AG09319 (cell line): ENCODE measurements around the gene CCSER1.

Source experiments
- DNase-seq: peaks from one replicate; pipeline ENCODE4 v3.0.0-alpha.2; 2010; ENCODE audit warnings: low read depth; ENCODE audit errors: extremely low read depth
- CTCF ChIP-seq: IDR thresholded peaks from 2 replicates; pipeline ENCODE4 v1.5.1; 2011; ENCODE audit warnings: low read depth, mild to moderate bottlenecking, inconsistent platforms, low read length, moderate library complexity

The CCSER1 gene

GRCh38 chr4:90118527-90119195 is 8.5 kb upstream of the CCSER1 start:
- no peak for TF ChIP-seq CTCF
- no peak for DNase-seq

- no peak for TF ChIP-seq CTCF
- no peak for DNase-seq
Observed at GRCh38 chr4:90120037-90120436, 7.2 kb upstream of the CCSER1 start.

- DNase-seq = no peak
- TF ChIP-seq CTCF = no peak
Observed at GRCh38 chr4:90120815-90121214, 6.4 kb upstream of the CCSER1 start.

- no peak for TF ChIP-seq CTCF
- no peak for DNase-seq
Observed at GRCh38 chr4:90121676-90122354, 5.4 kb upstream of the CCSER1 start.

GRCh38 chr4:90122355-90122748 is 4.8 kb upstream of the CCSER1 start:
- no peak for DNase-seq
- no peak for TF ChIP-seq CTCF

- DNase-seq = no peak
- no peak for TF ChIP-seq CTCF
Observed at GRCh38 chr4:90124276-90124675, 2.9 kb upstream of the CCSER1 start.

GRCh38 chr4:90126805-90127204 is 389 bp upstream of the CCSER1 start:
- no peak for DNase-seq
- no peak for TF ChIP-seq CTCF
